C4-2B (cell line): ENCODE measurements around the gene FRAS1.

ENCODE experiments used
- ZFX ChIP-seq: fragments of 450-650 bp; IDR thresholded peaks from 2 replicates; pipeline ENCODE4 v1.6.1; 2017
- TF ChIP-seq, protein P1 (sequence below): fragments of 450-650 bp; conservative IDR thresholded peaks from 2 replicates; pipeline ENCODE4 v1.5.1; 2017; ENCODE audit warnings: mild to moderate bottlenecking

DNA sequence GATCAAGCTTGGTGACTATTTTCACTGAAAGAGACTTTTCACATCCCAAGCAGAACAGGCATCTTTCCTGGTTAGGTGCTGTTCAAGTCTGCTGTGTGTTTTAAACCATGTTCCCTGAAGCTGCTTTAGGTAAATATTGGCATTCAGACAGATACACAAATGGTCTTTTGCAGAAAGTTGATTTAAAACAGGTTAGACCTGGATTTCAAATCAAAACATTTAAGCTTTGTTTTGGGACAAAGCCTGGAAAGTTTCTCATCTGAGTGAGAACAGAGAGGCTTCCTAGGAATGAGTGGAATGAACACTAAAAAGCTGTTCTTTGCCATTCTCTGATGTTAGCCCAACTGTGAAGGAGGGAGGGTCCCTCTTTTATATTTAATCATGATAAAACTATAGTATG is 504.6 kb downstream of the FRAS1 start:
- TF ChIP-seq, protein P1, sequence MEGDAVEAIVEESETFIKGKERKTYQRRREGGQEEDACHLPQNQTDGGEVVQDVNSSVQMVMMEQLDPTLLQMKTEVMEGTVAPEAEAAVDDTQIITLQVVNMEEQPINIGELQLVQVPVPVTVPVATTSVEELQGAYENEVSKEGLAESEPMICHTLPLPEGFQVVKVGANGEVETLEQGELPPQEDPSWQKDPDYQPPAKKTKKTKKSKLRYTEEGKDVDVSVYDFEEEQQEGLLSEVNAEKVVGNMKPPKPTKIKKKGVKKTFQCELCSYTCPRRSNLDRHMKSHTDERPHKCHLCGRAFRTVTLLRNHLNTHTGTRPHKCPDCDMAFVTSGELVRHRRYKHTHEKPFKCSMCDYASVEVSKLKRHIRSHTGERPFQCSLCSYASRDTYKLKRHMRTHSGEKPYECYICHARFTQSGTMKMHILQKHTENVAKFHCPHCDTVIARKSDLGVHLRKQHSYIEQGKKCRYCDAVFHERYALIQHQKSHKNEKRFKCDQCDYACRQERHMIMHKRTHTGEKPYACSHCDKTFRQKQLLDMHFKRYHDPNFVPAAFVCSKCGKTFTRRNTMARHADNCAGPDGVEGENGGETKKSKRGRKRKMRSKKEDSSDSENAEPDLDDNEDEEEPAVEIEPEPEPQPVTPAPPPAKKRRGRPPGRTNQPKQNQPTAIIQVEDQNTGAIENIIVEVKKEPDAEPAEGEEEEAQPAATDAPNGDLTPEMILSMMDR = no peak
- TF ChIP-seq ZFX = no peak
